ENCODE results near the gene BNIP1.

Gene BNIP1

GRCh38 chr5:173213236-173213933, 69.1 kb downstream of the BNIP1 start:
- H3K27ac Mint-ChIP-seq, result no peak overlapping the region
- peaks cover 5% of the 10 kb centered on the region for H3K9me3 Mint-ChIP-seq (ENCODE audit: low read depth)
- H3K36me3 Mint-ChIP-seq, result peaks cover 3% of the 10 kb centered on the region
- no peaks in the 10 kb centered on the region for H3K4me1 Mint-ChIP-seq (ENCODE audit: low read depth)
- no peak overlapping the region for H3K4me3 Mint-ChIP-seq
- peaks cover 13% of the 10 kb centered on the region for H3K27me3 Mint-ChIP-seq
